GDM1 (cell line): ENCODE data around the gene SLC16A13.

ENCODE experiments used
- DNase-seq: peaks from one replicate; lab custom pipeline; 2025; lab: John Stamatoyannopoulos, UW

Gene SLC16A13

GRCh38 chr17:7035591-7036368, at the start of gene SLC16A13:
Gene SLC16A13, plus strand, starts transcription at chr17:7036015. Its CDS starts 368 bp downstream, at chr17:7036383.
- DNase-seq, result peak; percentile 97

- DNase-seq, result no peak
These were observed 49.1 kb upstream of the SLC16A13 start for GRCh38 chr17:6986676-6987075.

GRCh38 chr17:6989779-6990178, 46.0 kb upstream of the SLC16A13 start:
- no peak for DNase-seq

- DNase-seq, result peak; percentile 14
These were observed 42.2 kb upstream of the SLC16A13 start for GRCh38 chr17:6993613-6994056.

GRCh38 chr17:6994118-6994598, 41.7 kb upstream of the SLC16A13 start:
- no peak for DNase-seq

GRCh38 chr17:6994666-6995256, 41.1 kb upstream of the SLC16A13 start:
- DNase-seq, result no peak

GRCh38 chr17:6995500-6996255, 40.1 kb upstream of the SLC16A13 start, which contains the start of gene ALOX12:
Gene ALOX12, plus strand, starts transcription at chr17:6996049. Its CDS starts 69 bp downstream, at chr17:6996118.
- no peak for DNase-seq

GRCh38 chr17:6996256-6997011, 39.4 kb upstream of the SLC16A13 start:
- no peak for DNase-seq

- no peak for DNase-seq
These were observed 38.6 kb upstream of the SLC16A13 start for GRCh38 chr17:6997171-6997570.

- no peak for DNase-seq
These were observed 36.8 kb upstream of the SLC16A13 start for GRCh38 chr17:6998855-6999508.

GRCh38 chr17:7001318-7001961, 34.4 kb upstream of the SLC16A13 start:
- DNase-seq, result no peak

GRCh38 chr17:7002288-7003047, 33.3 kb upstream of the SLC16A13 start:
- no peak for DNase-seq

- no peak for DNase-seq
These were observed 32.1 kb upstream of the SLC16A13 start for GRCh38 chr17:7003745-7004144.

GRCh38 chr17:7004398-7005253, 31.2 kb upstream of the SLC16A13 start:
- DNase-seq, result peak; percentile 34

- no peak for DNase-seq
These were observed 30.1 kb upstream of the SLC16A13 start for GRCh38 chr17:7005716-7006115.

GRCh38 chr17:7007143-7007542, 28.7 kb upstream of the SLC16A13 start:
- DNase-seq, result no peak

GRCh38 chr17:7010523-7010922, 25.3 kb upstream of the SLC16A13 start:
- DNase-seq, result no peak

GRCh38 chr17:7011415-7011814, 24.4 kb upstream of the SLC16A13 start:
- no peak for DNase-seq

GRCh38 chr17:7011942-7012254, 23.9 kb upstream of the SLC16A13 start:
- DNase-seq, result no peak
